Osteocyte (in vitro differentiated cells): ENCODE results near the gene SMCO3. TPM values are rescaled to one million over a fixed set of nuclear protein-coding genes. Genes with fewer than 3 reads are reported as not detected.

Source experiments
- DNase-seq: peaks from one replicate; pipeline ENCODE4 v3.0.0; 2021; ENCODE audit warnings: mixed read lengths; ENCODE audit not compliant: unreplicated experiment; ENCODE audit errors: extremely low spot score
- H3K27ac Mint-ChIP-seq: one replicate; pipeline ENCODE4 v1.8.0; 2021; ENCODE audit warnings: mild to moderate bottlenecking, mixed read lengths; ENCODE audit not compliant: unreplicated experiment
- H3K27me3 Mint-ChIP-seq: one replicate; pipeline ENCODE4 v1.8.0; 2021; ENCODE audit warnings: mixed read lengths; ENCODE audit not compliant: unreplicated experiment
- H3K36me3 Mint-ChIP-seq: one replicate; pipeline ENCODE4 v1.8.0; 2021; ENCODE audit warnings: mixed read lengths; ENCODE audit not compliant: unreplicated experiment
- H3K4me1 Mint-ChIP-seq: one replicate; pipeline ENCODE4 v1.8.0; 2021; ENCODE audit warnings: mixed read lengths; ENCODE audit not compliant: unreplicated experiment
- H3K4me3 Mint-ChIP-seq: one replicate; pipeline ENCODE4 v1.8.0; 2021; ENCODE audit warnings: mild to moderate bottlenecking, moderate library complexity, mixed read lengths; ENCODE audit not compliant: unreplicated experiment
- H3K9me3 Mint-ChIP-seq: one replicate; pipeline ENCODE4 v1.8.0; 2021; ENCODE audit warnings: mixed read lengths; ENCODE audit not compliant: unreplicated experiment
- CTCF ChIP-seq: fragments of 200-600 bp; sonication (generic); IDR thresholded peaks from 2 replicates; pipeline ENCODE4 v1.5.0; 2021; ENCODE audit warnings: antibody characterized with exemption, mild to moderate bottlenecking, moderate library complexity
- total RNA-seq: library from RNA; stranded (reverse); gene quantifications from 2 replicates; pipeline ENCODE4 v1.2.1, GENCODE V29; 2021

Gene SMCO3
- total RNA-seq, 1 donor from 2014 or later: not detected

- peak; percentile 94 for DNase-seq
- Mint-ChIP-seq H3K36me3 (peaks cover 14% of the 10 kb centered on the region), H3K4me1 (peaks cover 49% of the 10 kb centered on the region), H3K4me3 (peak overlapping the region; percentile 97), H3K27me3 (no peaks in the 10 kb centered on the region), H3K9me3 (peaks cover 4% of the 10 kb centered on the region), H3K27ac (peak overlapping the region; percentile 99)
- TF ChIP-seq CTCF: no peak
Observed at GRCh38 chr12:14770496-14771461, 43.2 kb downstream of the SMCO3 start.

- TF ChIP-seq CTCF: peak; percentile 77
- peak; percentile 89 for DNase-seq
- Mint-ChIP-seq H3K4me3 (peak overlapping the region; percentile 97), H3K4me1 (peaks cover 42% of the 10 kb centered on the region), H3K27me3 (no peaks in the 10 kb centered on the region), H3K27ac (peak overlapping the region; percentile 99), H3K36me3 (peaks cover 15% of the 10 kb centered on the region), H3K9me3 (peaks cover 7% of the 10 kb centered on the region)
Observed at GRCh38 chr12:14769969-14770495, 44.0 kb downstream of the SMCO3 start.

- Mint-ChIP-seq H3K9me3 (peaks cover 7% of the 10 kb centered on the region), H3K4me1 (peaks cover 38% of the 10 kb centered on the region), H3K27ac (peak overlapping the region; percentile 99), H3K4me3 (peak overlapping the region; percentile 97), H3K36me3 (peaks cover 15% of the 10 kb centered on the region), H3K27me3 (no peaks in the 10 kb centered on the region)
- no peak for DNase-seq
- no peak for TF ChIP-seq CTCF
Observed at GRCh38 chr12:14769466-14769968, 44.5 kb downstream of the SMCO3 start.

- no peak for TF ChIP-seq CTCF
- peak overlapping the region; percentile 99 for H3K27ac Mint-ChIP-seq
- H3K9me3 Mint-ChIP-seq: peaks cover 7% of the 10 kb centered on the region
- DNase-seq: no peak
- peaks cover 15% of the 10 kb centered on the region for H3K36me3 Mint-ChIP-seq
- peaks cover 37% of the 10 kb centered on the region for H3K4me1 Mint-ChIP-seq
- peak overlapping the region; percentile 97 for H3K4me3 Mint-ChIP-seq
- H3K27me3 Mint-ChIP-seq: no peaks in the 10 kb centered on the region
Observed at GRCh38 chr12:14768823-14769405, 45.1 kb downstream of the SMCO3 start.
